PC-3 (cell line): ENCODE data around the gene STRN3. TPM values are rescaled to one million over a fixed set of nuclear protein-coding genes. Genes with fewer than 3 reads are reported as not detected.

Source experiments
- ATAC-seq: fragments of 200-7000 bp; cut with Tn5 transposase; 2 replicates; pipeline ENCODE4 v1.9.1; 2020; ENCODE audit warnings: mild to moderate bottlenecking, moderate library complexity
- BruUV-seq: library from RNA; stranded (reverse); fragments of 400-500 nt; replicated peaks from 2 replicates; lab custom pipeline; 2021; lab: Mats Ljungman, UMichigan
- CTCF ChIA-PET: fragments of 300-600 bp; sonication (Branson Sonifier 250); formaldehyde crosslinking; loops from one replicate; lab custom pipeline; 2022; ENCODE audit warnings: antibody characterized with exemption; lab: Charles Lee
- POLR2A ChIA-PET: fragments of 300-600 bp; sonication (Branson Sonifier 250); formaldehyde crosslinking; loops from one replicate; lab custom pipeline; 2022; ENCODE audit warnings: antibody characterized with exemption; ENCODE audit not compliant: unreplicated experiment; lab: Charles Lee
- DNase-seq: peaks from one replicate; pipeline ENCODE4 v3.0.0-alpha.2; 2015
- H2AFZ ChIP-seq: fragments of 300-600 bp; sonication (generic); 2 replicates; pipeline ENCODE4 v1.6.0; 2016; ENCODE audit warnings: antibody characterized with exemption, low read length
- H3F3A ChIP-seq: fragments of 300-600 bp; sonication (generic); one replicate; pipeline ENCODE4 v1.6.0; 2017; ENCODE audit warnings: antibody characterized with exemption, low read length, control low read depth, mild to moderate bottlenecking; ENCODE audit not compliant: unreplicated experiment
- H3K27ac ChIP-seq: fragments of 300-600 bp; sonication (generic); 2 replicates; pipeline ENCODE4 v1.5.1; 2016; ENCODE audit warnings: mild to moderate bottlenecking, low read length
- H3K27me3 ChIP-seq: fragments of 300-600 bp; sonication (generic); 2 replicates; pipeline ENCODE4 v1.6.1; 2016; ENCODE audit warnings: low read length, mixed read lengths
- H3K36me3 ChIP-seq: fragments of 300-600 bp; sonication (generic); 2 replicates; pipeline ENCODE4 v1.6.1; 2016; ENCODE audit warnings: low read depth, mixed run types, low read length, mixed read lengths
- H3K4me1 ChIP-seq: fragments of 300-600 bp; sonication (generic); 2 replicates; pipeline ENCODE4 v1.5.1; 2016; ENCODE audit warnings: low read length; ENCODE audit not compliant: insufficient read depth
- H3K4me2 ChIP-seq: fragments of 300-600 bp; sonication (generic); 2 replicates; pipeline ENCODE4 v1.6.0; 2016; ENCODE audit warnings: low read length
- H3K4me3 ChIP-seq: fragments of 300-600 bp; sonication (generic); 2 replicates; pipeline ENCODE4 v1.5.1; 2016; ENCODE audit warnings: mild to moderate bottlenecking, low read length, mixed read lengths
- H3K79me2 ChIP-seq: fragments of 300-600 bp; sonication (generic); 2 replicates; pipeline ENCODE4 v1.6.1; 2017; ENCODE audit warnings: low read length, mixed read lengths
- H3K9ac ChIP-seq: fragments of 300-600 bp; sonication (generic); 2 replicates; pipeline ENCODE4 v1.6.0; 2016; ENCODE audit warnings: mild to moderate bottlenecking, low read length
- H3K9me2 ChIP-seq: fragments of 300-600 bp; sonication (generic); replicated peaks from 2 replicates; pipeline ENCODE4 v1.6.1; 2016; ENCODE audit warnings: mixed run types, low read length, mixed read lengths
- H3K9me3 ChIP-seq: fragments of 300-600 bp; sonication (generic); 2 replicates; pipeline ENCODE4 v1.6.1; 2016; ENCODE audit warnings: low read length, mixed read lengths
- H4K20me1 ChIP-seq: fragments of 300-600 bp; sonication (generic); 2 replicates; pipeline ENCODE4 v1.6.1; 2016; ENCODE audit warnings: low read length, mixed read lengths
- CTCF ChIP-seq: fragments of 300-600 bp; sonication (generic); conservative IDR thresholded peaks from 2 replicates; pipeline ENCODE4 v1.5.1; 2017; ENCODE audit warnings: antibody characterized with exemption, low read depth, mild to moderate bottlenecking, low read length
- EZH2 ChIP-seq: fragments of 300-600 bp; sonication (generic); IDR thresholded peaks from one replicate; pipeline ENCODE4 v1.6.1; 2017; ENCODE audit warnings: antibody characterized with exemption, mild to moderate bottlenecking, low read length; ENCODE audit not compliant: unreplicated experiment
- EZH2phosphoT487 ChIP-seq: fragments of 300-600 bp; sonication (generic); IDR thresholded peaks from 2 replicates; pipeline ENCODE4 v1.6.1; 2018; ENCODE audit warnings: mild to moderate bottlenecking, antibody characterized with exemption, low read length, borderline replicate concordance
- intact Hi-C: fragments of 100-400 bp; cut with micrococcal nuclease; formaldehyde crosslinking; loops from 2 replicates; pipeline ENCODE4 v1.9.0; 2023
- total RNA-seq: library from RNA; depleted of rRNA; stranded (reverse); fragments of >200 nt; gene quantifications from 2 replicates; pipeline ENCODE4 v1.2.3, GENCODE V29; 2014

Gene STRN3
- total RNA-seq, 1 experiment from 2014 or later = 41.4 TPM

GRCh38 chr14:30874120-30874998, 151.8 kb downstream of the STRN3 start, which contains the start of gene COCH:
COCH (plus strand) TSS chr14:30874559; CDS start chr14:30874939, 380 bp downstream.
- H3K4me1 ChIP-seq = no peaks in the 10 kb centered on the region
- H3F3A ChIP-seq = no peaks in the 10 kb centered on the region
- ATAC-seq = peak; percentile 84
- H3K4me2 ChIP-seq = peak within 1 kb of the TSS; percentile 86
- BruUV-seq = no TSS peak
- TF ChIP-seq EZH2phosphoT487 (no peak), CTCF (peak; percentile 49)
- peak within 1 kb of the TSS; percentile 84 for H2AFZ ChIP-seq
- intact Hi-C loops = no loop called here
- no peaks in the 10 kb centered on the region for H3K36me3 ChIP-seq
- peak within 1 kb of the TSS; percentile 66 for H3K4me3 ChIP-seq
- H3K79me2 ChIP-seq = no peaks in the 10 kb centered on the region
- H4K20me1 ChIP-seq = no peaks in the 10 kb centered on the region
- H3K9me2 ChIP-seq = no peaks in the 10 kb centered on the region
- no peak within 1 kb of the TSS for H3K27ac ChIP-seq
- DNase-seq = peak; percentile 45
- H3K9ac ChIP-seq = peak within 1 kb of the TSS; percentile 16; the same call in 1 of the 2 replicates
- CTCF ChIA-PET = no interaction called here
- H3K9me3 ChIP-seq = no peaks in the 10 kb centered on the region
- POLR2A ChIA-PET = interaction anchor here (0.6 kb wide), 1 partner anchor 133 kb away, joined by 3 read pairs; no protein-coding TSS in a partner anchor
- no peaks in the 10 kb centered on the region for H3K27me3 ChIP-seq

GRCh38 chr14:30873308-30874119, 152.7 kb downstream of the STRN3 start:
- H3K9me2 ChIP-seq = no peaks in the 10 kb centered on the region
- peak overlapping the region; percentile 84 for H2AFZ ChIP-seq
- DNase-seq (no peak), ATAC-seq (no peak)
- H3K9me3 ChIP-seq = no peaks in the 10 kb centered on the region
- no peak overlapping the region for H3K9ac ChIP-seq
- H3K27me3 ChIP-seq = no peaks in the 10 kb centered on the region
- no peak overlapping the region for H3K27ac ChIP-seq
- H3K36me3 ChIP-seq = no peaks in the 10 kb centered on the region
- no peaks in the 10 kb centered on the region for H3K79me2 ChIP-seq
- H3F3A ChIP-seq = no peaks in the 10 kb centered on the region
- ChIA-PET CTCF (no interaction called here), POLR2A (no interaction called here)
- H3K4me1 ChIP-seq = no peaks in the 10 kb centered on the region
- peak overlapping the region; percentile 66 for H3K4me3 ChIP-seq
- peak overlapping the region; percentile 86 for H3K4me2 ChIP-seq
- no peak for TF ChIP-seq EZH2
- no peak for TF ChIP-seq CTCF
- no peak for TF ChIP-seq EZH2phosphoT487
- no TSS peak for BruUV-seq
- intact Hi-C loops = no loop called here
- no peaks in the 10 kb centered on the region for H4K20me1 ChIP-seq
